ENCODE data around the gene RALGDS. TPM values are rescaled to one million over a fixed set of nuclear protein-coding genes. Genes with fewer than 3 reads are reported as not detected.
A peak's percentile ranks its signal among the peaks of the same experiment; 100 is the strongest.

The RALGDS gene
- total and polyA plus RNA-seq, 2 of the 13 experiments (the other 11 are each of a cell fraction or from before 2014, with no cell fraction given): 12.9 to 25.5 TPM

DNA sequence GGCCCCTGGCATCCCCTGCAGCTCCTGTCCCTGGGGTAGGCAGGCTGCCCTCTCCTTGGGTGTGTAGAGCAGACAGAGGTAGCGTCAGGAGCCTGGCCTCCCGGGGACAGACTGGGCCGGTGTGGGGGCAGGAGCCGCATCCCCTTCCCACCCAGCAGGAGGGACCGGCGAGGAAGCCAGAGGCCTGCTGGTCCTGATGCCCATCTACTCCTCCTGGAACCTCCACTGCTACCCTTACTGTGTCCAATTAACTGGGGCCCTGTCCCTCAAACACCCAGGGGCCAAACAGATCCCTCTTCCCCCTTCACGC is 15.6 kb downstream of the RALGDS start (continued):
- TF ChIP-seq, protein P1, sequence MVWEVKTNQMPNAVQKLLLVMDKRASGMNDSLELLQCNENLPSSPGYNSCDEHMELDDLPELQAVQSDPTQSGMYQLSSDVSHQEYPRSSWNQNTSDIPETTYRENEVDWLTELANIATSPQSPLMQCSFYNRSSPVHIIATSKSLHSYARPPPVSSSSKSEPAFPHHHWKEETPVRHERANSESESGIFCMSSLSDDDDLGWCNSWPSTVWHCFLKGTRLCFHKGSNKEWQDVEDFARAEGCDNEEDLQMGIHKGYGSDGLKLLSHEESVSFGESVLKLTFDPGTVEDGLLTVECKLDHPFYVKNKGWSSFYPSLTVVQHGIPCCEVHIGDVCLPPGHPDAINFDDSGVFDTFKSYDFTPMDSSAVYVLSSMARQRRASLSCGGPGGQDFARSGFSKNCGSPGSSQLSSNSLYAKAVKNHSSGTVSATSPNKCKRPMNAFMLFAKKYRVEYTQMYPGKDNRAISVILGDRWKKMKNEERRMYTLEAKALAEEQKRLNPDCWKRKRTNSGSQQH (CRISPR knock-in tag; IDR thresholded peaks at IDR 0.05; ENCODE audit: low read depth): no peak
- TF ChIP-seq SUZ12 (IDR thresholded peaks at IDR 0.05; ENCODE audit: low read depth, low read length): no peak

DNA sequence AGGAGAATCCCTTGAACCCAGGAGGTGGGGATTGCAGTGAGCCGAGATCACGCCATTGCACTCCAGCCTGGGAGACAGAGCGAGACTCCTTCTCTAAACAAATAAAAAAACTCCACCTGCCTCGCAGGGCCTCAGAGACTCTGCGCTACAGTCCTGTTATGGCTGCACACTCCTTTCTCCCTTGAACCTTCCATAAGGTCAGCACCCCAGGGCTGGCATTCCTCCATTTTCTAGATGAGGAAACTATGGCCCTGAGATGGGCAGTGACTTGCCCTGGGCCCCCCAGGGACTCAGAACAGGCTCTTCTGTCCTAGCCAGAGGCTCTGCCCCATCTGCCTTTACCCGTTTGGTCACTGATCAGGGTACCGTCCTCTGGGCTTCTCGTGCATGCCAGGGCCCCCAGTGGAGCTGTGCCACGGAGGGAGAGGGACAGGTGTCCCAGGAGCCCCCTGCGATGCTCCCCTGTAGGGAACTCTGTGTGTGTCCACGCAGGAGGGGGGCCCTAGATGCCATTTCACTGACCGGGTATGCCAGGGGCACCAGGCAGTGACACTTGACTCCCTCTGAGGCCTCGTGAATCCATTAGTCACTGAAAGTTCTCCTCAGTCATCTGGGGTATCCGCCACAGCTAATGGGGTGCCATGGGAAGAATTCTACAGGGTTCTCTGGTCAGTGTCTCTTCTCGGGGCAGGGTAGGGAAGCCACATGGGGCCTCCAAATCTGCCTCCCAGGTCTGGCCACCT is 16.2 kb downstream of the RALGDS start:
- Histone ChIP-seq H3K79me2 (ENCODE audit: insufficient read depth, low read length) (no peaks in the 10 kb centered on the region), H3K36me3 (replicated peaks in 1 of 2; ENCODE audit: control insufficient read depth in 1 of 2, insufficient read depth in 2 of 2, low read length in 2 of 2) (peaks cover 29 to 62% of the 10 kb centered on the region in 2 experiments; a peak in 4 of 5 replicates), H3K4me1 (ENCODE audit: insufficient read depth, low read length) (no peaks in the 10 kb centered on the region), H3K9me3 (ENCODE audit: low read length) (no peaks in the 10 kb centered on the region), H3K4me3 (replicated peaks in 1 of 3; ENCODE audit: insufficient read depth in 1 of 3, low read depth in 2 of 3, low read length in 3 of 3) (no peak overlapping the region), H4K20me1 (ENCODE audit: insufficient read depth, low read length) (peaks cover 6% of the 10 kb centered on the region; the same call in 1 of the 2 replicates), H2AFZ (ENCODE audit: low read length) (no peak overlapping the region), H3K27me3 (ENCODE audit: control insufficient read depth in 1 of 2, insufficient read depth in 2 of 2, low read length in 2 of 2) (no peaks in the 10 kb centered on the region), H3K27ac (ENCODE audit: extremely low read length, insufficient read depth, low read length) (no peak overlapping the region), H3K9ac (ENCODE audit: insufficient read depth, low read depth, low read length) (no peak overlapping the region), H3K4me2 (ENCODE audit: low read depth, low read length) (no peak overlapping the region)
- WGBS (ENCODE audit: low lambda C conversion rate): 90% methylated on average over 13 of the region's 15 CpGs
- in situ Hi-C loops (cut with HindIII; ENCODE audit: extremely low pct_ligation_motif_present, low pct_unique_long_range_greater_than_20kb): loop anchor here (5.0 kb wide), 1 partner anchor 42 kb away; no protein-coding TSS in a partner anchor
- BruUV-seq (replicated peaks): no TSS peak
- ChIA-PET CTCF (ENCODE audit: low intra/inter-chr PET ratio, low total read pairs) (interaction anchor here (5.1 kb wide), 1 partner anchor 42 kb away, joined by 70 read pairs; no protein-coding TSS in a partner anchor), POLR2A (no interaction called here)
- DNase-seq (ENCODE audit: low spot score) (no peak), FAIRE-seq (no peak), ATAC-seq (no peak)
- intact Hi-C loops (cut with micrococcal nuclease; ENCODE audit: unreplicated experiment): no loop called here
- TF ChIP-seq, protein P2, sequence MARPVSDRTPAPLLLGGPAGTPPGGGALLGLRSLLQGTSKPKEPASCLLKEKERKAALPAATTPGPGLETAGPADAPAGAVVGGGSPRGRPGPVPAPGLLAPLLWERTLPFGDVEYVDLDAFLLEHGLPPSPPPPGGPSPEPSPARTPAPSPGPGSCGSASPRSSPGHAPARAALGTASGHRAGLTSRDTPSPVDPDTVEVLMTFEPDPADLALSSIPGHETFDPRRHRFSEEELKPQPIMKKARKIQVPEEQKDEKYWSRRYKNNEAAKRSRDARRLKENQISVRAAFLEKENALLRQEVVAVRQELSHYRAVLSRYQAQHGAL (CRISPR knock-in tag; IDR thresholded peaks at IDR 0.05; ENCODE audit: not compliant biosample characterization): no peak
- TF ChIP-seq ISL2 (CRISPR knock-in tag; IDR thresholded peaks at IDR 0.05): no peak
- TF ChIP-seq, protein P3, sequence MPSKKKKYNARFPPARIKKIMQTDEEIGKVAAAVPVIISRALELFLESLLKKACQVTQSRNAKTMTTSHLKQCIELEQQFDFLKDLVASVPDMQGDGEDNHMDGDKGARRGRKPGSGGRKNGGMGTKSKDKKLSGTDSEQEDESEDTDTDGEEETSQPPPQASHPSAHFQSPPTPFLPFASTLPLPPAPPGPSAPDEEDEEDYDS (CRISPR knock-in tag; IDR thresholded peaks at IDR 0.05): no peak
- peak; percentile 7 for TF ChIP-seq AGO2 (optimal IDR thresholded peaks at IDR 0.05; ENCODE audit: low read depth, low read length)
